ENCODE data around the gene ZGRF1. TPM values are rescaled to one million over a fixed set of nuclear protein-coding genes. Genes with fewer than 3 reads are reported as not detected.

The ZGRF1 gene
- total and polyA plus RNA-seq, 10 of the 15 experiments (the other 5 are each of a cell fraction or from before 2014, with no cell fraction given): 8.5 to 32.1 (median 20.1) TPM

- no peak overlapping the region for H3K27ac ChIP-seq (ENCODE audit: control insufficient read depth, insufficient read depth)
- H3K27me3 ChIP-seq (replicated peaks in 1 of 2; ENCODE audit: control insufficient read depth in 2 of 2, insufficient read depth in 2 of 2, low read length in 1 of 2): peaks cover 2 to 9% of the 10 kb centered on the region in 2 experiments; a peak in 3 of 4 replicates
- H3K79me2 ChIP-seq (ENCODE audit: control insufficient read depth, insufficient read depth, low read length): no peaks in the 10 kb centered on the region
- no peak overlapping the region for H3K4me3 ChIP-seq
- intact Hi-C loops (cut with micrococcal nuclease; ENCODE audit: unreplicated experiment): no loop called here
- no peak for ATAC-seq
- no peaks in the 10 kb centered on the region for H3K4me1 ChIP-seq (ENCODE audit: control insufficient read depth, insufficient read depth, low read length)
- no peak overlapping the region for H3K9ac ChIP-seq (ENCODE audit: control insufficient read depth, insufficient read depth, low read length)
- 34% methylated on average over 4 of the region's 4 CpGs for WGBS (ENCODE audit: insufficient coverage, insufficient replicate concordance, low lambda C conversion rate, missing lambda C conversion rate)
- no peaks in the 10 kb centered on the region for H4K20me1 ChIP-seq (ENCODE audit: control insufficient read depth, insufficient read depth)
- DNase-seq (ENCODE audit: low read depth, low spot score): no peak
- no peak overlapping the region for H2AFZ ChIP-seq (ENCODE audit: control insufficient read depth, low read depth, low read length)
- POLR2A ChIA-PET: no interaction called here
- in situ Hi-C loops (cut with MboI): no loop called here
- H3K4me2 ChIP-seq (ENCODE audit: control insufficient read depth, insufficient read depth): no peak overlapping the region
- no peaks in the 10 kb centered on the region for H3K9me3 ChIP-seq (replicated peaks; ENCODE audit: control insufficient read depth, insufficient read depth, low read length)
- SMC1A ChIA-PET (ENCODE audit: uncharacterized antibody, unreplicated experiment): interaction anchor here (0.8 to 2.5 kb wide), 3 partner anchors 22 to 260 kb away, joined by 3 to 7 read pairs (median 3); no protein-coding TSS in a partner anchor
- no peak for FAIRE-seq
- no peak for TF ChIP-seq TARDBP (IDR thresholded peaks at IDR 0.05; ENCODE audit: borderline replicate concordance)
- no peak for TF ChIP-seq ZNF592 (IDR thresholded peaks at IDR 0.05)
- H3K36me3 ChIP-seq (ENCODE audit: control insufficient read depth in 2 of 2, insufficient read depth in 2 of 2, low read length in 1 of 2): no peaks in the 10 kb centered on the region
- RAD21 ChIA-PET (ENCODE audit: unreplicated experiment): interaction anchor here (0.6 to 1.4 kb wide), 3 partner anchors 11 to 122 kb away, joined by 3 to 5 read pairs (median 3); partner anchors contain the start of gene NEUROG2
- BruUV-seq (replicated peaks): no TSS peak
- CTCF ChIA-PET: interaction anchor here (1.3 to 2.4 kb wide), 3 partner anchors 8 to 260 kb away, joined by 3 to 8 read pairs (median 7); no protein-coding TSS in a partner anchor
Measured at GRCh38 chr4:112504807-112505206, 131.9 kb downstream of the ZGRF1 start.

Data from GM12878 (cell line).